ENCODE measurements around the gene NFKB1. TPM values are rescaled to one million over a fixed set of nuclear protein-coding genes. Genes with fewer than 3 reads are reported as not detected.
"Not testable (repeated sequence)": the region's sequence is repeated elsewhere in the genome, so short reads cannot be mapped to it uniquely, and the experiment has no call there.

Gene NFKB1
- total RNA-seq, 1 donor from 2014 or later, result 6.5 TPM

- not testable (repeated sequence) for FAIRE-seq; DNase-seq (ENCODE audit: low spot score in 2 of 2)
Measured at GRCh38 chr4:102619776-102620631, 118.8 kb downstream of the NFKB1 start.

- DNase-seq (ENCODE audit: low spot score in 2 of 2), result peak; percentile 37 to 58
- FAIRE-seq, result no peak
Measured at GRCh38 chr4:102620697-102621497, 119.7 kb downstream of the NFKB1 start.

GRCh38 chr4:102623622-102624021 lies 122.5 kb downstream of the NFKB1 start:
- no peak for DNase-seq (ENCODE audit: low spot score in 2 of 2)
- no peak for FAIRE-seq

- DNase-seq (ENCODE audit: low spot score in 2 of 2) (no peak), FAIRE-seq (no peak)
Measured at GRCh38 chr4:102624505-102624904, 123.3 kb downstream of the NFKB1 start.

- FAIRE-seq, result no peak
- DNase-seq (ENCODE audit: low spot score in 2 of 2), result no peak
Measured at GRCh38 chr4:102625232-102625930, 124.2 kb downstream of the NFKB1 start.

- FAIRE-seq (no peak), DNase-seq (ENCODE audit: low spot score in 2 of 2) (no peak)
Measured at GRCh38 chr4:102627831-102628523, 126.8 kb downstream of the NFKB1 start.

- DNase-seq (ENCODE audit: low spot score in 2 of 2) (no peak), FAIRE-seq (no peak)
Measured at GRCh38 chr4:102629673-102630072, 128.5 kb downstream of the NFKB1 start.

- DNase-seq (ENCODE audit: low spot score in 2 of 2) (no peak), FAIRE-seq (no peak)
Measured at GRCh38 chr4:102631616-102632015, 130.5 kb downstream of the NFKB1 start.

- DNase-seq (ENCODE audit: low spot score in 2 of 2) (no peak), FAIRE-seq (no peak)
Measured at GRCh38 chr4:102632241-102633065, 131.3 kb downstream of the NFKB1 start.

GRCh38 chr4:102633100-102633499 lies 131.9 kb downstream of the NFKB1 start:
- FAIRE-seq, result no peak
- no peak for DNase-seq (ENCODE audit: low spot score in 2 of 2)

GRCh38 chr4:102637391-102637790 lies 136.2 kb downstream of the NFKB1 start:
- no peak for DNase-seq (ENCODE audit: low spot score in 2 of 2)
- no peak for FAIRE-seq

GRCh38 chr4:102638621-102639020 lies 137.5 kb downstream of the NFKB1 start:
- DNase-seq (ENCODE audit: low spot score in 2 of 2) (no peak), FAIRE-seq (no peak)

- DNase-seq (ENCODE audit: low spot score in 2 of 2), result no peak
- no peak for FAIRE-seq
Measured at GRCh38 chr4:102639598-102639997, 138.4 kb downstream of the NFKB1 start.

GRCh38 chr4:102640669-102641068 lies 139.5 kb downstream of the NFKB1 start:
- DNase-seq (ENCODE audit: low spot score in 2 of 2), result no peak
- FAIRE-seq, result no peak

- peak in 1 of 2 donors; percentile 12 for DNase-seq (ENCODE audit: low spot score in 2 of 2)
Measured at GRCh38 chr4:102641793-102642192, 140.6 kb downstream of the NFKB1 start.

GRCh38 chr4:102642631-102643298 lies 141.6 kb downstream of the NFKB1 start:
- no peak for FAIRE-seq
- DNase-seq (ENCODE audit: low spot score in 2 of 2), result no peak

More at GRCh38 chr4:102641793-102642192, 140.6 kb downstream of the NFKB1 start:
- FAIRE-seq, result peak; percentile 94

- no peak for DNase-seq (ENCODE audit: low spot score in 2 of 2)
- FAIRE-seq, result no peak
Measured at GRCh38 chr4:102647117-102647516, 146.0 kb downstream of the NFKB1 start.

- DNase-seq (ENCODE audit: low spot score in 2 of 2) (no peak), FAIRE-seq (no peak)
Measured at GRCh38 chr4:102657206-102657605, 156.0 kb downstream of the NFKB1 start.

GRCh38 chr4:102663073-102663472 lies 161.9 kb downstream of the NFKB1 start:
- DNase-seq (ENCODE audit: low spot score in 2 of 2) (no peak), FAIRE-seq (no peak)

Measured in frontal cortex (tissue), 4 donors.